Sigmoid colon (tissue), 4 donors: ENCODE data around the gene TRIM66.

Source experiments
- CTCF ChIP-seq, 4 experiments: fragments of 450-650 bp in 3 of 4; fragments of 200-600 bp in 1 of 4; IDR thresholded peaks; one replicate each; pipeline ENCODE4 v1.5.1; 2016 to 2019; ENCODE audit warnings: antibody characterized with exemption in 4 of 4, mild to moderate bottlenecking in 3 of 4, moderate library complexity in 2 of 4
- POLR2A ChIP-seq, 2 donors: fragments of 450-650 bp; IDR thresholded peaks; one replicate each; pipeline ENCODE4 v1.6.1; 2016; ENCODE audit warnings: antibody characterized with exemption in 2 of 2, mild to moderate bottlenecking in 2 of 2, moderate library complexity in 2 of 2
- POLR2AphosphoS5 ChIP-seq, 4 donors: sonication (generic); formaldehyde crosslinking; IDR thresholded peaks; one replicate each; pipeline ENCODE4 v1.6.1; 2017; ENCODE audit warnings: antibody characterized with exemption in 4 of 4

GRCh38 chr11:8685820-8686219 is 3.4 kb upstream of the TRIM66 start:
- no peak for TF ChIP-seq POLR2A (IDR thresholded peaks at IDR 0.05)
- TF ChIP-seq CTCF (IDR thresholded peaks at IDR 0.05): no peak
- no peak for TF ChIP-seq POLR2AphosphoS5 (IDR thresholded peaks at IDR 0.05)
